Fibroblast of lung (primary cell): ENCODE results near the gene HNRNPAB. TPM values are rescaled to one million over a fixed set of nuclear protein-coding genes. Genes with fewer than 3 reads are reported as not detected.

Source experiments
- DNase-seq, 2 donors: peaks; one replicate each; pipeline versions ENCODE4 v3.0.0 to v3.0.0-alpha.2; 2010; ENCODE audit warnings: low read depth in 2 of 2
- H2AFZ ChIP-seq: 2 replicates; pipeline ENCODE4 v1.5.1; 2012; ENCODE audit warnings: low read length, control low read depth, inconsistent platforms
- H3K27ac ChIP-seq: 2 replicates; pipeline ENCODE4 v1.5.1; 2011; ENCODE audit warnings: low read length, control low read depth; ENCODE audit not compliant: insufficient read depth
- H3K27me3 ChIP-seq: 2 replicates; pipeline ENCODE4 v1.5.1; 2011; ENCODE audit warnings: mild to moderate bottlenecking, low read length; ENCODE audit not compliant: control insufficient read depth, insufficient read depth
- H3K36me3 ChIP-seq: 2 replicates; pipeline ENCODE4 v1.5.1; 2011; ENCODE audit warnings: low read length; ENCODE audit not compliant: control insufficient read depth, insufficient read depth
- H3K4me1 ChIP-seq: 2 replicates; pipeline ENCODE4 v1.5.1; 2011; ENCODE audit warnings: low read length; ENCODE audit not compliant: control insufficient read depth, insufficient read depth; ENCODE audit errors: extremely low read depth
- H3K4me2 ChIP-seq: 2 replicates; pipeline ENCODE4 v1.5.1; 2011; ENCODE audit warnings: low read length, control low read depth; ENCODE audit not compliant: insufficient read depth; ENCODE audit errors: extremely low read depth
- H3K4me3 ChIP-seq, 4 experiments: fragments of 200-600 bp in 1 of 4; sonication (generic) in 1 of 4; replicated peaks in 1 of 4; 2 replicates each; pipeline ENCODE4 v1.5.1; 2011 to 2016; ENCODE audit warnings: low read length in 4 of 4, low read depth in 3 of 4, mild to moderate bottlenecking in 3 of 4, control low read depth in 2 of 4, inconsistent platforms in 1 of 4, mixed read lengths in 1 of 4; ENCODE audit not compliant: insufficient read depth in 1 of 4; ENCODE audit errors: control extremely low read depth in 1 of 4
- H3K79me2 ChIP-seq: 2 replicates; pipeline ENCODE4 v1.5.1; 2012; ENCODE audit warnings: mild to moderate bottlenecking, low read length, inconsistent platforms; ENCODE audit not compliant: control insufficient read depth, insufficient read depth
- H3K9ac ChIP-seq: 2 replicates; pipeline ENCODE4 v1.5.1; 2011; ENCODE audit warnings: mild to moderate bottlenecking, low read length, control low read depth; ENCODE audit not compliant: insufficient read depth
- H3K9me3 ChIP-seq: 2 replicates; pipeline ENCODE4 v1.5.1; 2012; ENCODE audit warnings: low read depth, low read length; ENCODE audit not compliant: control insufficient read depth, insufficient read depth
- H4K20me1 ChIP-seq: 2 replicates; pipeline ENCODE4 v1.5.1; 2011; ENCODE audit warnings: low read length; ENCODE audit not compliant: control insufficient read depth, insufficient read depth; ENCODE audit errors: extremely low read depth
- EZH2 ChIP-seq: IDR thresholded peaks from 2 replicates; pipeline ENCODE4 v1.5.1; 2012; ENCODE audit warnings: low read length, control low read depth, mild to moderate bottlenecking; ENCODE audit errors: missing control alignments
- polyA plus RNA-seq, 2 donors: library from polyadenylated mRNA; depleted of rRNA in 1 of 2; stranded (reverse) in 1 of 2; unstranded in 1 of 2; fragments of >200 nt; gene quantifications; 2 replicates each; pipeline ENCODE4 v1.2.1, GENCODE V29; 2011 to 2012; ENCODE audit warnings: missing spikeins in 1 of 2
- total RNA-seq: library from RNA; depleted of rRNA; stranded (reverse); fragments of >200 nt; gene quantifications from 2 replicates; pipeline ENCODE4 v1.2.1, GENCODE V29; 2014
- TF ChIP-seq, protein P1 (sequence below), 2 donors: IDR thresholded peaks in 1 of 2; conservative IDR thresholded peaks in 1 of 2; 1 replicate in 1 of 2; 2 replicates in 1 of 2; pipeline ENCODE4 v1.5.1; 2011 to 2012; ENCODE audit warnings: low read length in 2 of 2, control low read depth in 1 of 2, inconsistent platforms in 1 of 2, low read depth in 1 of 2, mild to moderate bottlenecking in 1 of 2

Gene HNRNPAB
- total and polyA plus RNA-seq, 2 donors (not counting 1 experiment from before 2014, with no cell fraction given) = 23.1 to 106 TPM

DNA sequence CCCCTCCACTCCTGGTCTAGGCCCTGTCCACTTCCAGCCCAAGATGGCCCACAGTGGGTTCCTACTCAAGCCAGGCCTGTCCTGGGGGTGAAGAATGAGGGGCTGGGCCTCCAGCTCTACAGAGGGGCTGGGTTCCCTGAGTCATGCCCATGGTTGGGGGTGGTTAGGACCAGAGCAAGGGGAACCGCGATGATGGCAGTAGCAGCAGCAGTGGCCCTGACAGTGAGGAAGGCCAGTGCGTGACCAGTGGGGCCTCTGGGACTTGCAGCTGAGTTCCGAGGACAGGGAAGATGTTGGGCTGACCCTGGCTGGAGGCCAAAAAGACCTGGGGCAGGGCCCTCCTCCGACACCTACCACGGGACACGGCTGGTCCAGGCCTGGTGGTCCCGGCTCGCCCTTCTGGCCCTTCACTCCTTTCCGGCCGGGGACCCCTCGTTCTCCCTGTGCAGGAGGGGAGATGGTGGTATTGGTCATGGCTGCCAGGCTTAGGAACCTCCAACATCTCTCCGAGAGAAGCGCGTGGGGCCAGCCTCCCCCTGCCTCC lies 37.4 kb downstream of the HNRNPAB start:
- Histone ChIP-seq H3K27ac (no peak overlapping the region), H3K4me1 (no peaks in the 10 kb centered on the region), H3K36me3 (no peaks in the 10 kb centered on the region), H4K20me1 (no peaks in the 10 kb centered on the region), H3K4me2 (no peak overlapping the region), H3K9me3 (no peaks in the 10 kb centered on the region), H3K4me3 (no peak overlapping the region), H3K79me2 (no peaks in the 10 kb centered on the region), H2AFZ (no peak overlapping the region), H3K9ac (no peak overlapping the region), H3K27me3 (no peaks in the 10 kb centered on the region)
- no peak for TF ChIP-seq EZH2
- TF ChIP-seq, protein P1, sequence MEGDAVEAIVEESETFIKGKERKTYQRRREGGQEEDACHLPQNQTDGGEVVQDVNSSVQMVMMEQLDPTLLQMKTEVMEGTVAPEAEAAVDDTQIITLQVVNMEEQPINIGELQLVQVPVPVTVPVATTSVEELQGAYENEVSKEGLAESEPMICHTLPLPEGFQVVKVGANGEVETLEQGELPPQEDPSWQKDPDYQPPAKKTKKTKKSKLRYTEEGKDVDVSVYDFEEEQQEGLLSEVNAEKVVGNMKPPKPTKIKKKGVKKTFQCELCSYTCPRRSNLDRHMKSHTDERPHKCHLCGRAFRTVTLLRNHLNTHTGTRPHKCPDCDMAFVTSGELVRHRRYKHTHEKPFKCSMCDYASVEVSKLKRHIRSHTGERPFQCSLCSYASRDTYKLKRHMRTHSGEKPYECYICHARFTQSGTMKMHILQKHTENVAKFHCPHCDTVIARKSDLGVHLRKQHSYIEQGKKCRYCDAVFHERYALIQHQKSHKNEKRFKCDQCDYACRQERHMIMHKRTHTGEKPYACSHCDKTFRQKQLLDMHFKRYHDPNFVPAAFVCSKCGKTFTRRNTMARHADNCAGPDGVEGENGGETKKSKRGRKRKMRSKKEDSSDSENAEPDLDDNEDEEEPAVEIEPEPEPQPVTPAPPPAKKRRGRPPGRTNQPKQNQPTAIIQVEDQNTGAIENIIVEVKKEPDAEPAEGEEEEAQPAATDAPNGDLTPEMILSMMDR (conservative IDR thresholded peaks at IDR 0.05 in 1 of 2, IDR thresholded peaks at IDR 0.05 in 1 of 2; ENCODE audit: low read depth in 1 of 2, low read length in 2 of 2) = no peak
- DNase-seq = no peak

DNA sequence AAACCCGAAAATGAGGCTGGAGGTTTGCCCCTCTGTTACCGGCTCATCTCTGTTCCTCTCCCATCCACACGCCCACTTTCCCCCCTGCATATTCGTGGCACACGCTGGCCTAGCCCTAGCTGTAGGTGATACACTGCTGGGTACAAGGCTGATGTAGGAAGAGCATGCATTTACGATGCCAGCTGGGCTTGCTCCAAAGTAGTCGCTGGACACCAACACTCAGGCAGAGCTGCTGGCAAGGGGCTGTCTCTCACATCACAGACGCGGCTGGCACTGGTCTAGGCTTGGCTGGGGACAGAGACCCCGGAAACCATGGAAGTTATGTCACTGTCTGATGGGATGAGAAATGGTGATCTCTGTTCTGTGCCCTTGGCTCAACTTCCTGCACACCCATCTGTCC lies 38.1 kb downstream of the HNRNPAB start:
- Histone ChIP-seq H3K9ac (no peak overlapping the region), H3K27me3 (no peaks in the 10 kb centered on the region), H3K27ac (no peak overlapping the region), H2AFZ (no peak overlapping the region), H3K4me2 (no peak overlapping the region), H3K9me3 (no peaks in the 10 kb centered on the region), H3K4me1 (no peaks in the 10 kb centered on the region), H3K36me3 (no peaks in the 10 kb centered on the region), H3K4me3 (no peak overlapping the region), H3K79me2 (no peaks in the 10 kb centered on the region), H4K20me1 (no peaks in the 10 kb centered on the region)
- no peak for DNase-seq
- TF ChIP-seq EZH2 = no peak
- TF ChIP-seq, protein P1 (conservative IDR thresholded peaks at IDR 0.05 in 1 of 2, IDR thresholded peaks at IDR 0.05 in 1 of 2; ENCODE audit: low read depth in 1 of 2, low read length in 2 of 2) = no peak

DNA sequence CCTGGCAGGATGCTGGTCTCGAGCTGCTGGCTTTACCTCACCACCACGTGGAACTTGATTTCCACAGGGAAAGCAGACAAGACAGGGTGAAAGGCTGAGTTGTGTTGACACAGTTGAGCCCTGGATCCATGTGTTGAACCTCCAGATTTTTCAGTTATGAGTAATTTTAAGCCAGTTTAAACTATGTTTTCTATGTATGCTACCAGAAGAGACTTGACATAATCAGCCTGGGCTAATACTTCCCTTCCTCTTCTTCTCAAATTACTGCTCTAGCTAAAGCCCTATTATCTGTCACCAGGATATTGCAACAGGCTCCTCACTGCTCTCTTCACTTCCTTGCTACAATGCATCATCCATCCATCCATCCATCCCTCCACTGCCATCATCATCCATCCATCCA lies 40.2 kb downstream of the HNRNPAB start:
- H3K9ac ChIP-seq = no peak overlapping the region
- no peak overlapping the region for H3K4me2 ChIP-seq
- H4K20me1 ChIP-seq = no peaks in the 10 kb centered on the region
- H3K27ac ChIP-seq = no peak overlapping the region
- H3K4me3 ChIP-seq = no peak overlapping the region
- H2AFZ ChIP-seq = no peak overlapping the region
- no peaks in the 10 kb centered on the region for H3K9me3 ChIP-seq
- H3K4me1 ChIP-seq = no peaks in the 10 kb centered on the region
- no peaks in the 10 kb centered on the region for H3K79me2 ChIP-seq
- no peaks in the 10 kb centered on the region for H3K36me3 ChIP-seq
- TF ChIP-seq, protein P1 (conservative IDR thresholded peaks at IDR 0.05 in 1 of 2, IDR thresholded peaks at IDR 0.05 in 1 of 2; ENCODE audit: low read depth in 1 of 2, low read length in 2 of 2) = no peak
- TF ChIP-seq EZH2 = no peak
- peak in 1 of 2 donors; percentile 44 for DNase-seq
- H3K27me3 ChIP-seq = no peaks in the 10 kb centered on the region
